Thyroid gland (tissue), 4 donors: ENCODE data around the gene FRMD4B.

Source experiments
- CTCF ChIP-seq, 6 experiments: fragments of 200-600 bp in 3 of 6; fragments of 450-650 bp in 3 of 6; sonication (generic) in 3 of 6; IDR thresholded peaks; one replicate each; pipeline ENCODE4 v1.5.1; 2016 to 2019; ENCODE audit warnings: antibody characterized with exemption in 6 of 6, mild to moderate bottlenecking in 2 of 6, inconsistent platforms in 1 of 6, moderate library complexity in 1 of 6
- POLR2A ChIP-seq, 2 donors: fragments of 450-650 bp; IDR thresholded peaks; one replicate each; pipeline ENCODE4 v1.6.1; 2017; ENCODE audit warnings: antibody characterized with exemption in 2 of 2, mild to moderate bottlenecking in 2 of 2, moderate library complexity in 1 of 2

GRCh38 chr3:69186575-69187093, 199.3 kb downstream of the FRMD4B start:
- no peak for TF ChIP-seq CTCF (IDR thresholded peaks at IDR 0.05)
- TF ChIP-seq POLR2A (IDR thresholded peaks at IDR 0.05), result no peak
